ENCODE results near the gene RABIF.

RABIF gene

DNA sequence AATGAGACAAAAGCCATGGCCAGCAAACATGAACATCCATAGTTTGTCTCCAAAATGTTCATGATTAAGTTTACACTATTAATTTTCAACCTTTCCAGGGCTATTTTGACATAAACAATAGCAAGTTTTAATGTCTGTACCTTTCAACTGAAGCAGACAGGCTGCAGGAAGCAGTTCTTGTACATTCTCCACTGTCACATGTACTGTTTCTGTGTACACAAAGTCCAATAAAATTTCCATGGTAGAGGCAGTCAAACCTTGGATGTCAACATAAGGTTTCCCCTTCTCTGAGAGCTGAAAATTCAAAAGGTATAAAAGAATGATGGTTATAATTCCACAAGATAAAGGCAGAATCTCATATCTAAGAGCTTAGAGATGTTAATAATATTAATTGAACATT lies 30.7 kb upstream of the RABIF start:
- TF ChIP-seq, protein P1, sequence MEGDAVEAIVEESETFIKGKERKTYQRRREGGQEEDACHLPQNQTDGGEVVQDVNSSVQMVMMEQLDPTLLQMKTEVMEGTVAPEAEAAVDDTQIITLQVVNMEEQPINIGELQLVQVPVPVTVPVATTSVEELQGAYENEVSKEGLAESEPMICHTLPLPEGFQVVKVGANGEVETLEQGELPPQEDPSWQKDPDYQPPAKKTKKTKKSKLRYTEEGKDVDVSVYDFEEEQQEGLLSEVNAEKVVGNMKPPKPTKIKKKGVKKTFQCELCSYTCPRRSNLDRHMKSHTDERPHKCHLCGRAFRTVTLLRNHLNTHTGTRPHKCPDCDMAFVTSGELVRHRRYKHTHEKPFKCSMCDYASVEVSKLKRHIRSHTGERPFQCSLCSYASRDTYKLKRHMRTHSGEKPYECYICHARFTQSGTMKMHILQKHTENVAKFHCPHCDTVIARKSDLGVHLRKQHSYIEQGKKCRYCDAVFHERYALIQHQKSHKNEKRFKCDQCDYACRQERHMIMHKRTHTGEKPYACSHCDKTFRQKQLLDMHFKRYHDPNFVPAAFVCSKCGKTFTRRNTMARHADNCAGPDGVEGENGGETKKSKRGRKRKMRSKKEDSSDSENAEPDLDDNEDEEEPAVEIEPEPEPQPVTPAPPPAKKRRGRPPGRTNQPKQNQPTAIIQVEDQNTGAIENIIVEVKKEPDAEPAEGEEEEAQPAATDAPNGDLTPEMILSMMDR (IDR thresholded peaks at IDR 0.05): no peak

DNA sequence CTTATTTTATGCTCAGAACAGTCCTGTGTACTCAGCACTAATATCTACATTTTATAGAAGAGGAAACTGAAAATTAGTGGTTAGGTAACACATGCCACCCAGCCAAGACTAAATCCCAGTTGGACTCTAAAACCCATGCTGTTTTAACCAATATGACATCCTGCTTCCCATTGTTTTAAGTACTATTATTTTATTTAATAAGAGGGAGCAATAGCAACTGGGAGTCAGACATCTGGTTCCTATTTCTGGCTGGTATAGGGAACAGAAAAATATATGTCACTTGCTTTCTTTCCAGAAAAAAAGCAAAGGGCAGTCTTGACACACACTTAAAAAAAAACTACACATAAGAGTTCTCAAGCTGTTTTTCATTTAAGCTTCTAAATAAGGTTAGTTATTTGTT lies 26.2 kb upstream of the RABIF start:
- TF ChIP-seq, protein P1 (IDR thresholded peaks at IDR 0.05): no peak

DNA sequence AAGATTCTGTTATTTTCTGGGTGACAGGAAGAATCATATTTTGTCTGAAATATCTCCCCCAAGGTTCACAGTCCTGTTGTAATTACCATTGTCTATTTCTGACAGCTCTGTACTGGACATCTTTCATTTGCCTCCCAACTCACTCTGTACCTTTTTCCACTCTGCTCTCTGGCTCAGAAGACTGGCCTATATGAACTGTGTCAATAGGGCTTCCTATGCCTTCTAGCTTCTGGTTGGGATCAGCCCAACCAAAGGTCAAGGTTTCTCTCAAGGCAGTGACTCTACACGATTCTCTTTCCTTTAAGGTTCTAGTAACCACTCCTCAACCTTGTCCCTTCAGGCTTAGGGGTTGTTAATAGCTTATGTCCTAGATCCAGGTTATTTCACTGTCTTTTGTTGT lies 20.5 kb upstream of the RABIF start:
- TF ChIP-seq, protein P1 (IDR thresholded peaks at IDR 0.05): no peak

DNA sequence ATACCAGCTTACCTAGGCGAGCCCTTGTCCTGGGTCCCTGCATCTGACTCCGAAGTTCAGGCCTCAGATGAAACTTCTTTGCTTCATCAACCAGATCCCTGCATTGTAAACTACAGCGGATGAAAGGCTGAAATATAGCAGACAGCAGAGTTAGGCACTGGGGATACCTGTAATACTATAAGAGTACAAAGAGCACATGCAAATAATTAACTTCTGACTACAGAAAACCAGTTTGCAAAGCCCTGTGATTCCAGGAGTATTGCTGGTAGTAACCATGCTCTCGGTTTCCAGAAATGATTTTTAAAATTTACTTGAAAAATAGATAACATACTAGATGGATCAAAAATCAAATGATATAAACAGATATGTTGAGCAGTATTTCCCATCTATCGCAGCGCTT lies 20.0 kb upstream of the RABIF start:
- TF ChIP-seq, protein P1 (IDR thresholded peaks at IDR 0.05): no peak

DNA sequence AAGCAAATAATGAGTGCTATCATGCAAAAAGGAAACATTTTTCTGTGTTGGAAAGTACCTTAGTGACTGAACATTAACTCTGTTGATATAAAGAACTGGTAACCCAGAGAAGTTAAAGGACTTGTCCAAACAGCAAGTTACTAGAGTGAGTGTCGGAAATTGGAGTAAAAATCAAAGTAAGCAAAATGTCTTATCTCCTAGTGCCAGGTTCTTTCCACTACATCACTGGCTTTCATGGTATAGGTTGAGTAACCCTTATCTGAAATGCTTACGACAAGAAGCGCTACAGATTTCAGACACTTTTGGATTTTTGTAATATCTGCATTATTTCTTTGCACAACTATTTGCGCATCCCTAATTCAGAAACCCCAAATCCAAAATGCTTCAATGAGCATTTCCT lies 16.4 kb upstream of the RABIF start:
- TF ChIP-seq, protein P1 (IDR thresholded peaks at IDR 0.05): no peak

DNA sequence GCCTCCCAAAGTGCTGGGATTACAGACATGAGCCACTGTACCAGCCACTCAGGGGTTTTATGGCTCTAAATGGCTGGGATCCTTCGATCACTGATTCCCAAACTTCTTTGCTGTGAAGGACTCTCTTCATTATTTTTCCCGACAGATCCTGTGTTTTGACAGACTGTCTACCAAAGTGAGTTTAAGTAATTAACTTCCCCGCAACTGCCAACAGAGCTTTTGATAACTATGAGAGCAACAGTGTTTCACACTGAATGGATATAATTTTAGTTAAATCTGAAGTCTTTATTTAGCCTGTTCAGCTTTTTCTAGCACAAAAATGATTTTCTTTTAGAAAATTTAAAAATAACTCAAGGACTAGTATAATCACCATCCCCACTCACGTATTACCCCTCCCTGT lies 12.6 kb upstream of the RABIF start:
- TF ChIP-seq, protein P1 (IDR thresholded peaks at IDR 0.05): no peak

DNA sequence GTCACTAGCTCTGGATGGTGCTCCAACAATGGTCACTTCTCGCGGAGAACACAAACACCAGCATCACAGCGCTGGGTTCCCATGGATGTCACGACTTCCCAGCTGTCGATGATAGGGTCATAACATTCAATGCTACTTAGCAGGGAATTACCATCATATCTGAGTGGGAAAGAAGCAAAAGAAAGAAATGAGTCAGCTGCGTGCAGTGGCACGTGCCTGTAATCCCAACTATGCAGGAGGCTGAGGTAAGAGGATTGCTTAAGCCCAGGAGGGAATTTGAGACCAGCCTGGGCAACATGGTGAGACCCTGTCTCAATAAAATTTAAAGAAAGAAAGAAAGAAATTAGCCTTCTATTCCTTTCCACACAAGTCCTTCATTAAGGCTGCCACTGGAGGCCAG lies 3.6 kb upstream of the RABIF start:
- TF ChIP-seq, protein P1 (IDR thresholded peaks at IDR 0.05): no peak

DNA sequence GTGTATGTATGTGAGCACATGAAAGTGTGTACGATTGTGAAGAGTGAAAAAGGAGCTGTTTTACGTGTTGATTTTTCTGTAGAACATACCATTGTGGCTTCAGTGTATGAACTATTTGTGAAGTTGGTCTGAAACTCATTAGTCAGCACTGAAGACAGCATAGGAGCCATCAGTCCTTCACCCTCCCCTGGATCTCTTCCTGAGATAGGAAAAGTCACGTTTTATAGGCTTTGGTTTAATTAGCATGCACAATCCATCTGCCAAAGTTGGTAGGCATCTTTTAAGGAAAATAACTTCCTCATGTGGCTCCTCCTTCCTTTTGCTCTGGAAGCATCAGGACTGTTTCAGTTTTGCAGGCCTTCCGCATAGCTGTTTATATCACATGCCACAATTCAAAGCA lies 1.4 kb upstream of the RABIF start:
- TF ChIP-seq, protein P1 (IDR thresholded peaks at IDR 0.05): no peak

All from LNCAP (cell line).